Lung (tissue), 12 donors: ENCODE measurements around the gene SLC15A3. TPM values are rescaled to one million over a fixed set of nuclear protein-coding genes. Genes with fewer than 3 reads are reported as not detected.
A peak's percentile ranks its signal among the peaks of the same experiment; 100 is the strongest.

Experiments used
- ATAC-seq: fragments of 200-7000 bp; cut with Tn5 transposase; one replicate; pipeline ENCODE4 v1.9.1; 2020; ENCODE audit warnings: moderate number of reproducible peaks; ENCODE audit not compliant: insufficient read depth, low FRiP score
- DNase-seq, 3 donors: peaks; one replicate each; pipeline ENCODE4 v3.0.0-alpha.2; 2013 to 2017
- H3K27ac ChIP-seq, 2 donors: one replicate each; pipeline ENCODE4 v1.5.1; 2013; ENCODE audit warnings: mild to moderate bottlenecking in 2 of 2, moderate library complexity in 2 of 2, control low read depth in 1 of 2, inconsistent platforms in 1 of 2, low read depth in 1 of 2, low read length in 1 of 2
- H3K27me3 ChIP-seq, 3 donors: one replicate each; pipeline ENCODE4 v1.5.1; 2013; ENCODE audit warnings: low read length in 2 of 3; ENCODE audit not compliant: control insufficient read depth in 3 of 3, insufficient read depth in 3 of 3
- H3K36me3 ChIP-seq, 4 donors: one replicate each; pipeline ENCODE4 v1.5.1; 2013; ENCODE audit warnings: low read length in 4 of 4, mild to moderate bottlenecking in 1 of 4, moderate library complexity in 1 of 4; ENCODE audit not compliant: control insufficient read depth in 4 of 4, insufficient read depth in 4 of 4
- H3K4me1 ChIP-seq, 5 donors: one replicate each; pipeline ENCODE4 v1.5.1; 2013; ENCODE audit warnings: low read length in 5 of 5, mild to moderate bottlenecking in 2 of 5, moderate library complexity in 1 of 5; ENCODE audit not compliant: control insufficient read depth in 5 of 5, insufficient read depth in 5 of 5
- H3K4me3 ChIP-seq: one replicate; pipeline ENCODE4 v1.5.1; 2013; ENCODE audit warnings: mild to moderate bottlenecking, control low read depth, moderate library complexity
- H3K9ac ChIP-seq, 2 donors: one replicate each; pipeline ENCODE4 v1.5.1; 2013; ENCODE audit warnings: low read length in 2 of 2, control low read depth in 1 of 2; ENCODE audit not compliant: insufficient read depth in 1 of 2
- H3K9me3 ChIP-seq, 4 donors: one replicate each; pipeline ENCODE4 v1.5.1; 2013; ENCODE audit warnings: low read length in 3 of 4, mild to moderate bottlenecking in 1 of 4, moderate library complexity in 1 of 4; ENCODE audit not compliant: control insufficient read depth in 4 of 4, insufficient read depth in 3 of 4
- WGBS, 2 donors: extraction: QIAGEN DNeasy Blood & Tissue Kit; methylation state at CpG; one replicate each; pipeline ENCODE4 v1.1.7; 2013; 5-methylcytosine and 5-hydroxymethylcytosine counted together
- polyA plus RNA-seq, 2 donors: library from polyadenylated mRNA; stranded (reverse); fragments of 200-250 nt; gene quantifications; one replicate each; pipeline ENCODE4 v1.2.1, GENCODE V29; 2013
- total RNA-seq, 2 donors: library from RNA; depleted of rRNA in 1 of 2; stranded (reverse); fragments of >200 nt in 1 of 2; gene quantifications; one replicate each; pipeline ENCODE4 v1.2.1, GENCODE V29; 2014 to 2021
- TF ChIP-seq, protein P1 (sequence below): IDR thresholded peaks from 2 replicates; pipeline ENCODE4 v1.5.1; 2012; ENCODE audit warnings: mild to moderate bottlenecking; ENCODE audit errors: control extremely low read depth, extremely low read depth
- donor health status: control.
- donor health status: control.
- donor health status: Bipolar disorder and iron deficiency.
- donor health status: healthy.
- donor health status: DM: yes; HTN: yes; CAD: no.

The SLC15A3 gene
- total and polyA plus RNA-seq, 4 donors: 29.9 to 166 (median 98.6) TPM

DNA sequence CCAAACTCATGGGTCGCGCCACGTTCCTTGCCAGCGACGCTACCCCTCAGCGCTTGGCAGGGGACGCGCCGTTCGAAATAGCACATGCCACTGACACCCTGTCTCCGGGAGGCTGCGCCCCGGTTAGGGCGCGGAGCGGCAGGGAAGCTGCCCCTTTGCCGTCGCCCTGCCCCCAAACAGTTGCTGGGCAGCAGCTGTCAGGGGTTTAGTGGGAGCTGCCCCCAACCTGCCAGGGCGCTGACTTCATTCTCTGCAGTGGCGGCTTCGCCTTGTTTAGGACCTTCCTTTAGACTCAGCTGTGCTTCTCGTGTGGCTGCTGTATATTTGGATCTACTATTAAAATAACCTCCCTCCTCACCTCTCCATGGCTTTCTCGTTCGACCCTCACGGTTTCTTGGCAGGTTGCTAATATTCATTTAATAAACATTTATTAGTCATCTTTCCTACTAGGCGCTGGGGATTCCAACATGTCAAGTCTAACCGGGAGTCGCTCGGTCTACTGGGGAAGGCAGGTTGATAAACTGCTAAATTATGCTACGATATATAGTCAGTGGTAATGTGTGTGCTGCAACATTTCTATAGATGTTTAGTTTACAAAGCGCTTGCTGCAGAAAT is 37.2 kb downstream of the SLC15A3 start:
- Histone ChIP-seq H3K4me3 (peak overlapping the region; percentile 81), H3K36me3 (peaks cover 0 to 4% (median 2%) of the 10 kb centered on the region in 4 donors), H3K9me3 (no peaks in the 10 kb centered on the region), H3K27ac (peak overlapping the region; percentile 83 to 93), H3K27me3 (no peaks in the 10 kb centered on the region), H3K9ac (peak overlapping the region; percentile 16 to 73), H3K4me1 (peaks cover 7 to 29% (median 17%) of the 10 kb centered on the region in 5 donors)
- TF ChIP-seq, protein P1, sequence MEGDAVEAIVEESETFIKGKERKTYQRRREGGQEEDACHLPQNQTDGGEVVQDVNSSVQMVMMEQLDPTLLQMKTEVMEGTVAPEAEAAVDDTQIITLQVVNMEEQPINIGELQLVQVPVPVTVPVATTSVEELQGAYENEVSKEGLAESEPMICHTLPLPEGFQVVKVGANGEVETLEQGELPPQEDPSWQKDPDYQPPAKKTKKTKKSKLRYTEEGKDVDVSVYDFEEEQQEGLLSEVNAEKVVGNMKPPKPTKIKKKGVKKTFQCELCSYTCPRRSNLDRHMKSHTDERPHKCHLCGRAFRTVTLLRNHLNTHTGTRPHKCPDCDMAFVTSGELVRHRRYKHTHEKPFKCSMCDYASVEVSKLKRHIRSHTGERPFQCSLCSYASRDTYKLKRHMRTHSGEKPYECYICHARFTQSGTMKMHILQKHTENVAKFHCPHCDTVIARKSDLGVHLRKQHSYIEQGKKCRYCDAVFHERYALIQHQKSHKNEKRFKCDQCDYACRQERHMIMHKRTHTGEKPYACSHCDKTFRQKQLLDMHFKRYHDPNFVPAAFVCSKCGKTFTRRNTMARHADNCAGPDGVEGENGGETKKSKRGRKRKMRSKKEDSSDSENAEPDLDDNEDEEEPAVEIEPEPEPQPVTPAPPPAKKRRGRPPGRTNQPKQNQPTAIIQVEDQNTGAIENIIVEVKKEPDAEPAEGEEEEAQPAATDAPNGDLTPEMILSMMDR: no peak
- DNase-seq (peak; percentile 40 to 51 (median 51)), ATAC-seq (peak; percentile 42)
- WGBS, 2 donors: 1 to 2% methylated on average over 31 of the region's 31 CpGs

DNA sequence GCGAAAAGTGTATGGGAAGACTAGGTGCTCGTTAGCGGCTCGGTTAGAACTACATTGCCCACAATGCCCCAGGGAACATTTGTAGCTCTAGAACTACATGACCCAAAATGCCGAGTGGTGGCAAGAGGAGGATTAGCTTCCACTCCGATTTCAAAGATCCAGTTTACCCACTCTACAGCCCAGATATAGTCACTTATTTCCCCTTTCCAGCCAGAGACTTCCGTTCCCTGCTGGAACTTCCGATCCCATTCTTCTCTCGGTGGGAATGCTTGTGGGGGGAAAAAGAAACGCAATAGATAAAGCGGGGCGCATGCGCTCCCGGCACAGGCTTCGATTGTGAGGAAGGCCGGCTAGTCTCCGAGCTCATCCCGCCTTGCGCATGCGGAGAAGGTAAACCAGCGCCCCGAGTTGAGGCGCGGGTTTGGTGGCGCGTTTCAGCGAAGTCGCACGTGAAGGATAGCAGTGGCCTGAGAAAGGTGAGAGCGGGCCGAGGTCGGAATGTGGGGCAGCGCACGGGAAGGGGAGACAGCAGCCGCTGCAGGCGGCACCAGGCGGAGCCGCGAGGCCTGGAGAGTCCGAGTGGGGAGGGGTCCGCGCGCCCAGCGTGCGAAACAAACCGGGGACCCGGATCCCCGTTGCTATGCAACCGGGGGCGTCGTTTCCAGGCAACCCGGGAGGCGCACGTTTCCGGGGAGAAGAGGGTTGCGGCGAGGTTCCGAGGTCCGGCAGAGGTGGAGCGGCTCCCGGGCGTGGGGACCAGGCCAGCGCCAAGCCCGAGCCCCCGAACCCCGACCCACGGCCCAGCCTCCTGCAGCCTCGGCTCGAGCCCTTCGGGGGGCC is 38.0 kb downstream of the SLC15A3 start, which contains the start of gene TMEM109:
TMEM109 (plus strand) TSS at position 366 of the 840 bp plus-strand sequence. CDS start 5,536 bp downstream, outside the sequence.
- 0% methylated on average over 51 to 70 of the region's 70 CpGs for WGBS, 2 donors
- ATAC-seq (peak; percentile 77), DNase-seq (peak; percentile 92 to 97 (median 97))
- no peaks in the 10 kb centered on the region for H3K27me3 ChIP-seq
- TF ChIP-seq, protein P1: no peak
- peak within 1 kb of the TSS; percentile 83 to 93 for H3K27ac ChIP-seq
- no peaks in the 10 kb centered on the region for H3K36me3 ChIP-seq
- H3K9ac ChIP-seq: peak within 1 kb of the TSS; percentile 29 to 94
- no peaks in the 10 kb centered on the region for H3K9me3 ChIP-seq
- H3K4me1 ChIP-seq: peaks cover 7 to 29% (median 17%) of the 10 kb centered on the region in 5 donors
- H3K4me3 ChIP-seq: peak within 1 kb of the TSS; percentile 81

DNA sequence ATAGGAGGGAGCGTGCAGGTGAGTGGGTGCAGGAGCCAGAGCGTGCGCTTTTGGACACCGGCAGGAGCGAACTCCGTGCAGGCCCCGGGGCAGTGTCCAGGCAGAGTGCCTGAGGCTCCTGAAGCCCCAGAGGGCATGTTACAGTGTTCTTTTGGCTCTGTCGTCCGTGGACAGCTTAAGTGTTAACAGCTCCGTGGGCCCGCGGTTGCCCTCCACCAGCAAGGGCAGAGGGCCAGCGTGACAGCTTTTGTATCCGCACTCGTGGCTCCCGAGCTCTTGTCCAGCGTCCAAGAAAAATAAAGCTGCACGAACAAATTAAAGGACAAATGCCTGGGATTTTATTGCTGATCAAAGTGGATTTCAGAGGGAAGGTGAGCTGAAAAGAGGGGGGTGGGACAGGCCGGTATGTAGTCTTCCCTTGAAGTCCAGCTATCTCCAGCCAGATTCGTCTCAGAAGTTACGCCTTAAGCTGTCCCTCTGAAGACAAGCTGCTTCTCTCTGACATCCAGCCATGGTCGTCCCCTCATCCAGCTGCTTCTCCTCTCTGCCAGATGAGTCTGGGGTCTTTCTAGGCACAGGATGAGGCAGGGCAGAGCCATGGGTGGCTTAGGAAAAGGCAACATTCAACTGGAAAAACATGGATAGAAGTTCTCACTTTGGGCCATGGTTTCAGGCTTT is 39.0 kb downstream of the SLC15A3 start:
- 68 to 84% methylated on average over 22 of the region's 22 CpGs for WGBS, 2 donors
- no peaks in the 10 kb centered on the region for H3K9me3 ChIP-seq
- H3K27me3 ChIP-seq: no peaks in the 10 kb centered on the region
- H3K9ac ChIP-seq: peak overlapping the region in 1 of 2 donors; percentile 94
- H3K36me3 ChIP-seq: no peaks in the 10 kb centered on the region
- H3K4me1 ChIP-seq: peaks cover 7 to 29% (median 13%) of the 10 kb centered on the region in 5 donors
- DNase-seq (peak in 2 of 3 donors; percentile 44 to 47), ATAC-seq (no peak)
- H3K27ac ChIP-seq: peak overlapping the region; percentile 83 to 93
- no peak overlapping the region for H3K4me3 ChIP-seq
- TF ChIP-seq, protein P1: no peak
